ENCODE results near the gene IRF7.
"Not testable (repeated sequence)": the region's sequence is repeated elsewhere in the genome, so short reads cannot be mapped to it uniquely, and the experiment has no call there.

The IRF7 gene

DNA sequence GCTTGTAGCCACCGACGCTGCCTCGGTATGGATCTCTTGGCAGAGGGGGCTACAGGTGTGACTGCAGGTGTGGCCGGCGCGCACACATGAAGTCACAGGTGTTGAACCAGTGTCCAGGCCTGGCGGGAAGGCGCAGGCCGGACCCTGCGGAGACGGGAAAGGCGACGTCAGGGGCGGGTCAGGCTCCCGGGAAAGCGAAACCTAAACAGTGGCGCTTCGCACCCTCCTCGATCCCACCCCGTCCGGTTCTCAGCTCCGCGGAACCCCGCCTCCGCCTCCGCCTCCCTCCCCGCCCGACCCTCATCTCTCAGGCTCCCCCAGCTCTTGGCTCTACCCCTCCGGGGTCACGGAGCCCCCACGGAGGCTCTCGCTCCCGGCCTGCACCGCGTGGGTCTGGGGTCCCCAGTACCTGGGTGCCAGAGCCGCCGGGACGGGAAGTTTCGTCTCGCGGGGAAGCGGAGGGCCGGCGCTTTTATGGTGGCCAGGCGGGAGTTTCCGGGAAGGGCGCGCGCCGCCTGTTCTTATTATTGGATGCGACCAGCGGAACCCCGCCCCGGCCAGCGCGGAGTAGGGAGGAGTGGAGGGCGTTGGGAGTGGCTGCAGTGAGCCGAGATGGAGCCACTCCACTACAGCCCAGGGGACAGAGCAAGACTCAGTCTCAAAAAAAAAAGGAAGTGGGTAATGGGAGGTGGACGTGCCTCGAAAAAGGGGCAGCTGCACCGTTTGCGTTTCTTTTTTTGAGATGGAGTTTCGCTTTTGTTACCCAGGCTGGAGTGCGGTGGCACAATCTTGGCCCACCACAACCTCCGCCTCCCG lies at the start of gene IRF7:
Gene IRF7 (minus strand): TSS at position 447 of the 816 bp plus-strand sequence. CDS start 586 bp downstream, outside the sequence.
- DNase-seq (ENCODE audit: low read depth) = peak; percentile 83

DNA sequence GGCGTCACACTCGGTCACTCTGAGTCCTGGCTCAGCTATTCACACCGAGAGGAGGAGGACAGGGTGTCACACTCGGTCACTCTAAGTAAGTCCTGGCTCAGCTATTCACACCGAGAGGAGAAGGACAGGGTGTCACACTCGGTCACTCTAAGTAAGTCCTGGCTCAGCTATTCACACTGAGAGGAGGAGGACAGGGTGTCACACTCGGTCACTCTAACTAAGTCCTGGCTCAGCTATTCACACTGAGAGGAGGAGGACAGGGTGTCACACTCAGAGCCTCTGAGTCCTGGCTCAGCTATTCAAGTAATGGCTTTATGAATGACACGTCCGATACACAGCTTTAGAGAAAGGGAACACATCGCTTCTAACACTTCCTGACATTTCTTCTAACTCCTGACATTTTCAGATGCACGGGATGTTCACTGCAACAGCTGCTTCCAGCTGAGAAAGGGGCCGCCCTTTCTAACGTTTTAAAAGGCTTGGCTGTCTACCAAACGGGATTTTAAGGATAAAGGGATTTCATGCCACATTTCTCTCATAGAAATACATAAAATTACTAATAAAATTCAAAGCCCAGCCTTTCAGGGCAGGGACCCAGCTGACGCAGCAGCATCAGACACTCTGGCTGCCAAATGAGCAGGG lies 49.4 kb upstream of the IRF7 start:
- DNase-seq (ENCODE audit: low read depth) = no peak

DNA sequence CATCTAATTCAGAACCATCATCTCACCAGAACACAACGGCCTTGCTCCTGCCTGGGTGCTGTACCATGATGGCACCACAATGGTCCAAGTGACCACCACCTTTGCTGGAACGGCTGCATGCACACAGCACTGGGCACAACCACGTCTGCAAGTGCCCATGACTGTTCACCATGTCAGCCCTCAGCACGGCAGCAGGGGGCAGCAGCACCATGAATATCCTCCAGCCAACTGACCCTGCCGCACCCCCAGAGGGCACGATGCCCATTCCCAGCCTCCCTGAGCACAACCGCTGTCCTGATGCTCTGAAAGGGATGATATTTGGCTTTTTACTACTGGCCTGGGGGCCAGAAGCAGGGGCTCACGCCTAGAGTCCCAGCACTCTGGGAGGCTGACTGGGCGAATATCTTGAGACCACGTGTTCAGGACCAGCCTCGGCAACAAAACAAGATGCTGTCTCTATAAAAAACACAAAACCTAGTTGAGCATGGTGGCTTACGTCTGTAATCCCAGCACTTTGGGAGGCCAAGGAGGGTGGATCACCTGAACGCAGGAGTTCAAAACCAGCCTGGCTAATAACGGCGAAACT lies 47.0 kb upstream of the IRF7 start:
- peak; percentile 42 for DNase-seq (ENCODE audit: low read depth)

DNA sequence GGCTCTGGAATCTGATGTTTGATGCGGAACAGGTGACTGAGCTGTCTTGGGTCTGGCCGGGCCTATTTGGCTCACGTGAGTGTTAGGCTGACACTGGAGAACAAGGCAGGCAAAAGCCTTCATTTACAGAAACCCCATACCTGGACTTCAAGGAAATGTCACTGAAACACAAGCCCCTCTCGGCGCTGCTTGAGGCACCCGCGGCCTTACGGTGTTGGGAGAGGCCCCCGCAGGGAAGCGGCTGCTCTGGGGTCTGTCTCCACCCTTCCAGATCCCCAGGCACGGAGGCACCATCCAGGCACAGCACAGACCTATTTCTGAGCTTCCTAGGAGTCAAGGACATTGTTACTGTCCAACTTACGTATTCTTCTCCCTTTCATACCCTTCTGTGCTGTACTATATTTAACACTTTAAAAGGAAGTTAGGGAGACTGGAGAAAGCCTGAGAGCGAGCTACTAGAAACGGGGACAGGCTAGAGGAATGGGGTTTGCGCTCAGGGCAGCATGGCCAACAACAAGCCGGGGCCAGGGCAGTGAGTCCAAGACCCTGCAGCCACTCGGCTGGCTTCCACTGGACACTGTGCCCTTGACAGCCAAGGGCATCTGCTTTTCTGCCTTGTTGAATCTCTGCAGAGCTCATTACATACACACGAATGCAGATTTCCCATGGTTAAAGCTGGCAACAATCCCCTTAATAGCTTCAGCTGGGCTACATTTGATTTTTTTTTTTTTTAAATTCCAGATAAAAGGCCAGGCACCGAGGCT lies 45.1 kb upstream of the IRF7 start:
- no peak for DNase-seq (ENCODE audit: low read depth)

DNA sequence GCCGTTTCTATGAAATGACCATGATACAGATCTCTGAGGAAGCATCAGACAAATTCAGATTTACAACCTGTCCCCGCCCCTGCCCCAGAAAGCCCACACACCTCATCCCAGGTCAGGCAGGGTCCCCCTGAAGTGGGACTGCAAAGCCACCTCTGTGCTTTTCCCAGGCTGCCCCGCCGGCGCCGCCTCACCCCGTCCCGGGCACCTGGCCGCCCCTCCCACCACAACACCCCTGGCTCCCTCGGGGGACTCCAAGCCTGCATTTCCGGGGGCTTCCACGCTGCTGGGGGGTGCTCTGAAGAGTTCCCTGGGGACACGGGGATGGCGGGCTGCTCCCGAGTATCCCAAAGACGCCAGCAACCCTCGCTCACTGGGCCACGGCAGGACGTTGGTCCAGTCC lies 44.5 kb upstream of the IRF7 start:
- no peak for DNase-seq (ENCODE audit: low read depth)

DNA sequence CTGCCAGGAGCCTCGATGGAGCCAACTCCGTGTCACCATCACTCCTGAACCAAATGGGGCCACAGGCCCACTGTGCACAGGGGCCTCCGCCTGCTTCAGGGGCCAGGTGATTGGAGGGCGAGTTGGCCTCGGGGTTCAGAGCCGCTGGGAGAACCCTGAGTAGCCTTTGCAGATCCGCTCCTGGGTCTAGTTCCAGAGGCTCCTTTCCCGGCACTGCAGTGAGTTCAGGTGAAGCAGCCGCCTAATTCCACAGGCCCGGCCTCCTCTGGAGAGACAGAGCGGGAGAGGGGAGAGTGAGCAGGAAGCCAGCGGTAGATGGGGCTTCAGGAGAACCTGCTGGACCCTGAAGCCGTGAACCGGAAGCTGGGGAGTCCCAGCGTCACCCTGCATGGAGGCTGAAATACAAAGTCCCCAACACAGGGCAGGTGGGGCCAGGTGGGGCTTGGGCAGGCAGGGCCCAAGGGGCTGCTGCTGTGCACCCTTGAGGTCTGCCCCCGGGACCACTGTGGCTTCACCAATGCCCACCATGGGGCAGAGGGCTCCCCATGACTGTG lies 43.9 kb upstream of the IRF7 start:
- no peak for DNase-seq (ENCODE audit: low read depth)

DNA sequence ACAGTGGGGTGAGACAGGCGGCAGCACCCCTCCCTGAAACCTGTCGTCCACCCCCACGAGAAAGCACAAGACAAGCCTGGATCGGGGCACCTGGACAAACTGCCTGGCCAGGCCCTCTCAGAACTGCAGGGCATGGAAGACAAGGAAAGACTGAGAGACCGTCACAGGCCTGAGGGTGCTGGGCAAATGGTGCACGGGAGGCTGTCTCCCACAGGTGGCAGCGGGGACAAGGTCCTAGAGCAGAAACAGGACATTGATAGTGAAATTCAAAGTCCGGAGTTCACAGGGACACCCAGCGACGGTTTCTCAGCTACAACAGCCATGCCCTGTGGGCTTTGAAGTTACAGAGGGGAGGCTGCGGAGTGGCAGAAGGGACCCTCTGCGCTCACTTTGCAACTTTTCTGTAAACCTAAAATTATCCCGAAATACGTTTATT lies 42.0 kb upstream of the IRF7 start:
- no peak for DNase-seq (ENCODE audit: low read depth)

DNA sequence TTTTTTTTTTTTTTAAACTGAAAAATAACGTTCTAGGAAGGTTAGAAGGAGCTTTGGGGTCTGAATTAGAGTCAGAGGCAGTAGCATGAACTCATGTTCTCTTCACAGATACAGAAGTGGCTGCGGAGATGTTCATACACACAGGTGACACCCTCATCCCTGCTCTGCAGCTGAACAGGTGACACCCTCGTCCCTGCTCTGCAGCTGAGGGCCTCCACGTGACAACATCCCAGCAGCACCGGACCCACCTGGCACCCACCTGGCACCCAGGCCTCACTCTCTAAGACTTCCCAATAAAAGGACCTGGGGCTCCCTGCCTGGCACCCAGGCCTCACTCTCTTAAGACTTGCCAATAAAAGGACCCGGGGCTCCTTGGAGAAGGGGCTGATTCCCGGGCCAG lies 41.1 kb upstream of the IRF7 start:
- DNase-seq (ENCODE audit: low read depth) = no peak

DNA sequence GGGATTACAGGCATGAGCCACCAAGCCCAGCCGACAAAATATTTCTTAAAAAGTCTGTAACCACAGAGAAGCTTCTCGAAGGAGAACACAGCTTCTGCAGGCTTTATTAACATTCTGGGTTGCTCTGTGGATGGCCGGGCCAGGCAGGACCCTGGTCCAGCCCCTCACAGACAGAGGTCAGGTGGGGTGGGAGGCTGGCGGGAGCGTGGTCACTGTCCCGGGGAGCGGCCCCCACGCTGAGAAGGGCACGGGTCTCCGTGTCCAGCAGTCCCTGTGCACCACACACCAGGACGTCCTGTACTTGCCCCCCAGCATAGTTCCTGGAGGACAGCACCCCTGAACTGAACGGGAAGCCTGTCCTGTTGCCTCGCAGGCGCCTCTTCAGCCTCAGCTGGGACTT lies 40.7 kb upstream of the IRF7 start:
- DNase-seq (ENCODE audit: low read depth) = no peak

DNA sequence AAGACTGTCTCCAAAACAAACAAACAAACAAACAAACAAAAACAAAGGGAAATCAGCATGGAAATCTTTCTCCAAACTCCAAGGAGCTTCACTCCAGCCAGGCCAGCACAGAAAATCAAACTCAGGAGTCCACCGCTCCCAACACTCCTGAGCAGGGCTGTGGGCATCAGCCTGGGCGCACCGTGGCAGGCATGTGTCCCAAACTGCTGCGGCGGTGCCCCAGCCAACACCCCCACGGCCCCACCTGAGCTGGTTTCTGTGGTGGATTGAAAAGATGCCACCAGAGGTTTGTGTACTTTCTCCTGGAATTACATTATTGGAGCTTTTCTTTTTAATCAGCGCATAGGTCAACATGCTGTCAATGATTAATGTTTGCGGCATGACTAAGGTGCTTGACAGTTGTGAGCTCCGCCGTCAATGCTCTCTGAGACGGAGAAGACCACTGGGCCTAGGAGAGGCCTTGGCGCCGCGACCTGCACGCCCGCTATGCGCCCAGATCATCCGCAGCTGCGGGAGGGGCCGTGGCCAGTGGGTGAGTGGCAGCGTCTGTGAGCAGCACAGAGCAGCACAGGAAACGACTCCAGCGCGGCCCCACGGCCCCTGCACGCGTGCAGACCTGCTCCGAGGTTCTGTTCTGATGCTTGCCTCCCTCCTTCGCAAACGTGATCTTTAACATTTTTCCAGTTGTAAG lies 39.4 kb upstream of the IRF7 start:
- DNase-seq (ENCODE audit: low read depth) = no peak

DNA sequence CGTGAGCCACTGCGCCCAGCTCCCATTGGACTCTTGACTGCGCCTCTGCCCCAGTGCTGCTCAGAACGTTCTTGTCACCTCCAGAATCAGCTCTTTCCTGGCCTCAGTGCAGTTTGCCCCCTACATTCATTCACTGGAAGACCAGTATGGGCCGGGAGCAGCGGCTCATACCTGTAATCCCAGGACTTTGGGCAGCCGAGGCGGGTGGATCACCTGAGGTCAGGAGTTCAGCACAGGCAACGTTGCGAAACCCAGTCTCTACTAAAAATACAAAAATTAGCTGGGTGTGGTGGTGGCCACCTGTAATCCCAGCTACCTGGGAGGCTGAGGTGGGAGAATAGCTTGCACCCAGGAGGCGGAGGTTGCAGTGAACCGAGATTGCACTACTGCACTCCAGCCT lies 38.7 kb upstream of the IRF7 start:
- DNase-seq (ENCODE audit: low read depth) = not testable (repeated sequence)

DNA sequence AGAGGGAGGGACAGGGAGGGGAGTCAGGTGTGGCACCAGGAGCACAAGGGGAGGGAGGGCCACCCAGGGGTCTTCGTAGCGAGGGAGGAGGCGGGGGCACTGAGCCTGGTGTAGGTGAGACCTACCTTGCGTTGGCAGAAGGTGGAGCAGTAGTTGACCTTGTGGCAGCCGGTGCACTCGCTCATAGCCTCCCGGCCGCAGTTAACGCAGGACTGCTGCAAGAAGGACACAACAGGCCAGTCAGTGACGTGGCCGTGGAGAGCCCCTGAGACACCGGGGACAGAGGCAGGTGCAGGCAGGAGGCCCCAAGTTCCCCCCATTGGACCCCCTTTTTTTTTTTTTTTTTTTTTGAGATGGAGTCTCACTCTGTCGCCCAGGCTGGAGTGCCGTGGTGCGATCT lies 38.1 kb upstream of the IRF7 start:
- DNase-seq (ENCODE audit: low read depth) = no peak

DNA sequence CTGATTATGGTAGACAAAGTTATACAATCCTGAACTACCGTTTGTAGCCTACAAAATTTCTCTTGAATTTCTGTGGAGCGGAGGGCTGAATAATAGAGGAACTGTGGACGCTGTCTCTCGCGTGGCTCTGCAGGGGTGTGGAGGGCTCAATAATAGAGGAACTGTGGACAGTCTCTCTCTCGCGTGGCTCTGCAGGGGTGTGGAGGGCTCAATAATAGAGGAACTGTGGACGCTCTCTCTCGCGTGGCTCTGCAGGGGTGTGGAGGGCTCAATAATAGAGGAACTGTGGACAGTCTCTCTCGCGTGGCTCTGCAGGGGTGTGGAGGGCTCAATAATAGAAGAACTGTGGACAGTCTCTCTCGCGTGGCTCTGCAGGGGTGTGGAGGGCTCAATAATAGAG lies 37.4 kb upstream of the IRF7 start:
- DNase-seq (ENCODE audit: low read depth) = not testable (repeated sequence)

DNA sequence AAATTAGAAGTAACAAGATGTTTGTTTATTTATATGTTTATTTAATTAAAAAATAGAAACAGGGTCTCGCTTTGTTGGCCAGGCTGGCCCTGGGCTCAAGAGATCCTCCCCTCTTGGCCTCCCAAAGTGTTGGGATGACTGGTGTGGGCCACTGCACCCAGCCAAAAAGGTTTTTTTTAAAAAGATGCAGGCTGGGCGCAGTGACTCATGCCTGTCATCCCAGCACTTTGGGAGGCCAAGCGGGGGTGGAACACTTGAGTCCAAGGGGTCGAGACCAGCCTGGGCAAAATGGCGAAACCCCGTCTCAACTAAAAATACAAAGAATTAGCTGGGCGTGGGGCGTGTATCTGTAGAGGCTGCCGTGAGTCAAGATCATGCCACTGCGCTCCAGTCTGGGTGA lies 34.7 kb upstream of the IRF7 start:
- DNase-seq (ENCODE audit: low read depth) = no peak

DNA sequence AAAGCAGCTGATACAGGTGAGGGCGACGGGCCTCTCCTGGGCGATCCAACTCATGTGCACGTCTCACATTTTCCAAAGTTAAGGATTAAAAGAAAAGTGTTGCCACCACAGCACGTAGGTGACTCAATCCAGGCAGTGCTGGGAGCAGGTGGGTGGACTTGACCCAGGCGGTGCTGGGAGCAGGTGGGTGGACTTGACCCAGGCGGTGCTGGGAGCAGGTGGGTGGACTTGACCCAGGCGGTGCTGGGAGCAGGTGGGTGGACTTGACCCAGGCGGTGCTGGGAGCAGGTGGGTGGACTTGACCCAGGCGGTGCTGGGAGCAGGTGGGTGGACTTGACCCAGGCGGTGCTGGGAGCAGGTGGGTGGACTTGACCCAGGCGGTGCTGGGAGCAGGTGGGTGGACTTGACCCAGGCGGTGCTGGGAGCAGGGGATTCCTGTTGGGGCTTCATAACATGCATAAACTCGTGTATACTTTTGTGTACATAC lies 32.0 kb upstream of the IRF7 start:
- not testable (repeated sequence) for DNase-seq (ENCODE audit: low read depth)

DNA sequence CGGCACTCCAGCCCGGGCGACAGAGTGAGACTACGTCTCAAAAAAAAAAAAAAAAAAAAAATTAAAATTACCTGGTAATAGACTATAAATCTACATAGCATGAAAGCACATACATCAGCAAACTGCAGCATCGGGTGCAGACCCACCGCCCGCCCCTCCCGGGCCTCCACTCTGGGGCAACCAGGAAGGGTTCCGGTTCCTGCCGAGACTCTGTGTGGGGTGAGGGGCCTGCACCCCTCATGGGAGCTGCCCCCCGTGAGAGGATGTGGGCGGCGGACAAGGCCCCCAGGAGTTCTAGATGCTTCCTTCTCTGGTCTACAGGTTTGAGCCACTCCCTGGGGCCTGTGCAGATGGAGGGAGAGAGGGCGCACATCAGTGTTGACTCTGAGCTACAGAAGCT lies 30.5 kb upstream of the IRF7 start:
- no peak for DNase-seq (ENCODE audit: low read depth)

DNA sequence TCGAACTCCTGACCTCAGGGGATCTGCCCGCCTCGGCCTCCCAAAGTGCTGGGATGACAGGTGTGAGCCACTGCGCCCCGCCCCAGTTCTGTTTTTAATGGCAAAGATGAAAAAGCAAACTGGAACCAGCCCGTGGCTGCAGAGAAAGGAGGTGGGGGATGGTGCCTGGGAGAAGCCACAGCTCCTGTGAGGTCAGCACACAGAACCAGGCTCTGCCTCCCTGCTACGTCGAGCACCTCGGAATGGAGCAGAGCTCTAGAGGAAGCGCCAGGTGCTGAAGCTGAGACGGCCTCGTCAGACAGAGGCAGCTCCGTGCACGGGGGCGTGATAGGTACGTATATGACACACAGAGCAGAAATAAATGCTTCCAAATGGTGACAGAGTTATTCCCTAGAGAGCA lies 29.8 kb upstream of the IRF7 start:
- no peak for DNase-seq (ENCODE audit: low read depth)

DNA sequence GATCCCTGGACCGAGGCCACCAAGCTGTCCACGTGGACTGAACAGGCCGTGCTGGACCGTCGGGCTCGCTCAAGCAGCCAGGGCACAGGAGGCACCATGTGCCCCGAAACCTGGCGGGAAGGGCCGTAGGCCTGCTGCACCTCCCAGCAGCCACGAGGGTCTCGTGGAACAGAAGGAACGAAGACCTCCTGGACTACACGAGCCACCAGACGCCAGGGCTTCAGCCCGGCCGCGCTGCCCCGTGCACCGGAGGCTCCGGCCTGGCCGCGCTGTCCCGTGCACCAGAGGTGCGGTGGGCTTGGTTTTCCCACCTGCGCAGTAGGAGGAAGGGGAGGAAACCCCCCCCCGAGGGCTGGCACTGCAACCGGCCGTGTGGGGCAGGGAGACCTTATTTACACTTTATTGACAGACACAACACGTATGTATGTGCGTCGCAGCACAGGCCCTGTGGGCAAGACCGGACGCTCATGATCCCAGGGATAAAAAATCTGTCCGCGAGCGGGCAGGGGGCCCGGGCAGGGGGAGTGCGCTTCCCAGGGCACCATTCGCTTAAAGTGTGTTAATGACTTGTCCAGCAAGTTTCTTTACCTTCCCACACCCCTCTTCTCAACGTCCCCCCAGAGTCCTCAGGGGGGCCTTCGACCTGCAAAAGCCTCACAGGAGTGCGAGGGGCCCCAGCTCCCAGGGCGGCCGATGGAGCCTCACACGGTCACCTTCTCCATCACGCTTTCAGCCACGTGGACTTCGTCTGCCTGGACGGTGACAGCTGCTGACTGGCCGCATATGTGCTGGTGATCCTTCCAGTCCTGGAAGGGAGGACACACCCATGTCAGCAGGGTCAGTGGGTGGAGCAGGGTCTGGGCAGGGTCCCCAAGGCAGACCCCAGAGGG lies 28.3 kb upstream of the IRF7 start:
- DNase-seq (ENCODE audit: low read depth) = no peak

DNA sequence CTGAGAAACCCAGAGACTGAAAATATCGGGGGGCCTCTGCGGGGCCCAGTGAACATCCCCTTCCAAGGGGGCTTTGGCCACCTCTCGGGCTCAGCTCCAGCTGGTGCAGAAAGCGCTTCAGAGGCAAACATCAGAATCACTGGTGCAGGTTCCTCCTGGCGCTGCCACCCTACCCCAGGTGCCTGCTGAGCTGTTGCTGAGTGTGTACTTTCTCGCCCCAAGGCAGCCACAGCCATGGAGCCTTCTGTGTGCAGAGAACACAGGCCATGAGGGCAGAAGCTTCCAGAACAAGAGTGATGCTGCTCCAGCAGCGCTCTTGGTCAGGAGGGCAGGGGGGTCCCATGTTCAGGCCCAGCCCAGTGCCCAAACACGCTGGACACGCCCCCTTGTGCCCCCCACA lies 27.6 kb upstream of the IRF7 start:
- no peak for DNase-seq (ENCODE audit: low read depth)

DNA sequence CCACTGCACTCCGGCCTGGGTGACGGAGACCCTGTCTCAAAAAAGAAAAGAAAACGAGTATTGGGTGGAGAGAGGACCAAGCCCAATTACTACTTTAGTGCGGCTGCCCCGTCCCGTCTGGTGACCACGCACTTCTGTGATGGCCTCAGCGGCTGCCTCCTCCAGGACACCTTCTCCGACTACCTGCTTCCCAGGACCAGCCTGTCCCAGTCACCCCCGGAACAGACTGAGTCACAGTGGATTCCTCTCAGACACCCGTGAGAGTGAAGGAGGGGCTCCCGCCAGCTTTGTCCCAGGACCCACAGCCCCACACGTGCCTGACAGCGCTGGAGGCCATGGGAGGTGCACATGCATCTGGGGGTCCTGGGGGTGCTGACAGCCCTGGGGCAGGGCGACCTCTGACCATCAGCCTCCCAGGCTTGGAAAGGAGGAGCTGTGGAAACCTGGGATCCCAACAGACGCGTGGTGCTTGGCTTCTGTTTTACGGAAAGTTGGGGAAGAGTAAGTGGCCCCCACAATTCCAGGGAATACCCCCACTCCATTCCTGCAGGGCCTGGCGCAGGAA lies 26.1 kb upstream of the IRF7 start:
- no peak for DNase-seq (ENCODE audit: low read depth)
